Measurements from ENCODE around the gene NOC4L. TPM values are rescaled to one million over a fixed set of nuclear protein-coding genes. Genes with fewer than 3 reads are reported as not detected.

Gene NOC4L
- total RNA-seq, 1 experiment from 2014 or later: 36.5 TPM

DNA sequence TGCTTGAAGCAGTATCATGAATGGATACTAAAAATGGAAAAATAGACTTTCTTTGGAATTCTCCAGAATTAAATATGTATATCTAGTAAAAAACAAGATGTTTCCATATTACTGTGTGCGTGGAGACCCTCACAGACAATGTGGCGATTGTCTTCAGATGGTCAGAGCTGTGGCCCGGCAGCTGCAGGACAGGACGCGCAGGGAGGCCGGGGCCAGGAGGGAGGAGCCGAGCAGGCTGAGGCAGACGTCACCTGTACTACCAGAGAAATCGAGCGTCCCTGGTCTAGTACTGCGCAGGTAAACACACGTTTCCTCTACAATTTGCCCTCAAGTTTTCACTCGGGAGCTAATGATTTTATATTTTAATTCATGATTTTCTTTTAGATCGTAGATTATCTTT lies 23.0 kb upstream of the NOC4L start:
- Histone ChIP-seq H3K79me1 (ENCODE audit: insufficient read depth, low read depth, low read length, poor library complexity, severe bottlenecking) (no peaks in the 10 kb centered on the region), H3K4me1 (ENCODE audit: insufficient read depth, low read length) (no peaks in the 10 kb centered on the region), H3T11ph (ENCODE audit: low read length) (no peak overlapping the region), H3K79me2 (ENCODE audit: insufficient read depth, low read length) (no peaks in the 10 kb centered on the region), H4K91ac (ENCODE audit: insufficient read length, low read depth, low read length) (no peak overlapping the region), H4K5ac (ENCODE audit: insufficient read length, low read depth, low read length) (no peak overlapping the region), H3K27me3 (ENCODE audit: insufficient read depth, low read length) (no peaks in the 10 kb centered on the region), H3K18ac (ENCODE audit: insufficient read length, low read depth, low read length) (no peak overlapping the region), H4K8ac (replicated peaks; ENCODE audit: insufficient read length, low read depth, low read length) (no peak overlapping the region), H2AFZ (ENCODE audit: low read length) (no peak overlapping the region), H3K56ac (ENCODE audit: insufficient read length, low read depth, low read length) (no peak overlapping the region), H3K4me2 (ENCODE audit: insufficient read depth, insufficient read length, low read length) (no peak overlapping the region), H2BK120ac (ENCODE audit: low read depth, low read length, poor library complexity, severe bottlenecking) (no peak overlapping the region), H3K9ac (ENCODE audit: extremely low read depth, insufficient read length, low read length) (no peak overlapping the region), H2BK12ac (ENCODE audit: insufficient read length, low read depth, low read length) (no peak overlapping the region), H3K14ac (ENCODE audit: insufficient read depth, low read length) (no peak overlapping the region), H3K27ac (ENCODE audit: insufficient read length, low read depth, low read length) (no peak overlapping the region), H2BK20ac (ENCODE audit: low read depth, low read length, poor library complexity, severe bottlenecking) (no peak overlapping the region), H3K23ac (ENCODE audit: insufficient read length, low read depth, low read length) (no peak overlapping the region), H3K23me2 (ENCODE audit: insufficient read length, low read depth, low read length, poor library complexity, severe bottlenecking) (no peaks in the 10 kb centered on the region), H2BK15ac (ENCODE audit: low read depth, low read length) (no peak overlapping the region), H3K9me3 (ENCODE audit: control insufficient read depth, low read depth, low read length) (no peaks in the 10 kb centered on the region), H2BK5ac (ENCODE audit: insufficient read length, low read length) (no peak overlapping the region), H3K4ac (ENCODE audit: low read depth, low read length) (no peak overlapping the region), H4K20me1 (ENCODE audit: control insufficient read depth, insufficient read depth, insufficient read length) (no peaks in the 10 kb centered on the region), H2AK5ac (ENCODE audit: insufficient read length, low read length) (no peak overlapping the region)
- no CpG with 5 or more reads among the region's 14 CpGs for WGBS (ENCODE audit: extremely low coverage, insufficient read length, low lambda C conversion rate)
- TF ChIP-seq, protein P1, sequence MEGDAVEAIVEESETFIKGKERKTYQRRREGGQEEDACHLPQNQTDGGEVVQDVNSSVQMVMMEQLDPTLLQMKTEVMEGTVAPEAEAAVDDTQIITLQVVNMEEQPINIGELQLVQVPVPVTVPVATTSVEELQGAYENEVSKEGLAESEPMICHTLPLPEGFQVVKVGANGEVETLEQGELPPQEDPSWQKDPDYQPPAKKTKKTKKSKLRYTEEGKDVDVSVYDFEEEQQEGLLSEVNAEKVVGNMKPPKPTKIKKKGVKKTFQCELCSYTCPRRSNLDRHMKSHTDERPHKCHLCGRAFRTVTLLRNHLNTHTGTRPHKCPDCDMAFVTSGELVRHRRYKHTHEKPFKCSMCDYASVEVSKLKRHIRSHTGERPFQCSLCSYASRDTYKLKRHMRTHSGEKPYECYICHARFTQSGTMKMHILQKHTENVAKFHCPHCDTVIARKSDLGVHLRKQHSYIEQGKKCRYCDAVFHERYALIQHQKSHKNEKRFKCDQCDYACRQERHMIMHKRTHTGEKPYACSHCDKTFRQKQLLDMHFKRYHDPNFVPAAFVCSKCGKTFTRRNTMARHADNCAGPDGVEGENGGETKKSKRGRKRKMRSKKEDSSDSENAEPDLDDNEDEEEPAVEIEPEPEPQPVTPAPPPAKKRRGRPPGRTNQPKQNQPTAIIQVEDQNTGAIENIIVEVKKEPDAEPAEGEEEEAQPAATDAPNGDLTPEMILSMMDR (conservative IDR thresholded peaks at IDR 0.05): no peak
- no peak for DNase-seq
- peaks cover 29 to 47% (median 47%) of the 10 kb centered on the region in 3 experiments for H3K36me3 Mint-ChIP-seq (ENCODE audit: insufficient read depth in 1 of 3, low read depth in 3 of 3)
- H3K4me1 Mint-ChIP-seq: no peaks in the 10 kb centered on the region
- H3K27me3 Mint-ChIP-seq (ENCODE audit: low read depth): no peaks in the 10 kb centered on the region
- H3K27ac Mint-ChIP-seq: no peak overlapping the region
- H3K4me3 Mint-ChIP-seq: no peak overlapping the region
- H3K9me3 Mint-ChIP-seq: peaks cover 0 to 2% of the 10 kb centered on the region in 2 experiments; a peak in 1 of 5 replicates
